HepG2 (cell line): ENCODE measurements around the gene ABCC3. TPM values are rescaled to one million over a fixed set of nuclear protein-coding genes. Genes with fewer than 3 reads are reported as not detected.

Experiments
- E2F2 ChIP-seq: sonication (generic); formaldehyde crosslinking; IDR thresholded peaks from 2 replicates; pipeline ENCODE4 v1.4.0; 2020; ENCODE audit warnings: missing genetic modification reagents, borderline replicate concordance
- IRF9 ChIP-seq: sonication (generic); formaldehyde crosslinking; IDR thresholded peaks from 2 replicates; pipeline ENCODE4 v1.8.0; 2022; ENCODE audit warnings: missing genetic modification reagents, mild to moderate bottlenecking, borderline replicate concordance
- PBX2 ChIP-seq: IDR thresholded peaks from 2 replicates; pipeline ENCODE4 v1.6.1; 2016; ENCODE audit warnings: control low read depth
- RXRA ChIP-seq: sonication (generic); formaldehyde crosslinking; IDR thresholded peaks from 2 replicates; pipeline ENCODE4 v1.5.1; 2020; ENCODE audit warnings: missing genetic modification reagents
- TBX2 ChIP-seq: sonication (generic); formaldehyde crosslinking; IDR thresholded peaks from 2 replicates; pipeline ENCODE4 v1.5.0; 2020; ENCODE audit warnings: missing genetic modification reagents, mild to moderate bottlenecking, borderline replicate concordance
- TP53 ChIP-seq: sonication (generic); formaldehyde crosslinking; conservative IDR thresholded peaks from 2 replicates; pipeline ENCODE4 v1.4.0; 2020; ENCODE audit warnings: missing genetic modification reagents
- WIZ ChIP-seq: sonication (generic); formaldehyde crosslinking; IDR thresholded peaks from 2 replicates; pipeline ENCODE4 v1.5.1; 2020; ENCODE audit warnings: mild to moderate bottlenecking, missing genetic modification reagents
- YY1 ChIP-seq: IDR thresholded peaks from 2 replicates; pipeline ENCODE4 v1.6.1; 2011; ENCODE audit warnings: low read length, low read depth, moderate library complexity, mild to moderate bottlenecking; ENCODE audit not compliant: insufficient read depth, insufficient replicate concordance
- ZBTB34 ChIP-seq: sonication (generic); formaldehyde crosslinking; IDR thresholded peaks from 2 replicates; pipeline ENCODE4 v1.8.0; 2022; ENCODE audit warnings: mild to moderate bottlenecking, missing genetic modification reagents
- ZBTB37 ChIP-seq: sonication (generic); formaldehyde crosslinking; IDR thresholded peaks from 2 replicates; pipeline ENCODE4 v1.4.0; 2020; ENCODE audit warnings: mild to moderate bottlenecking, missing genetic modification reagents
- ZFAT ChIP-seq: sonication (generic); formaldehyde crosslinking; conservative IDR thresholded peaks from 2 replicates; pipeline ENCODE4 v1.8.1; 2023; ENCODE audit warnings: missing genetic modification reagents, inconsistent platforms
- ZMYM3 ChIP-seq: sonication (generic); formaldehyde crosslinking; IDR thresholded peaks from 2 replicates; pipeline ENCODE4 v1.5.1; 2020; ENCODE audit warnings: mild to moderate bottlenecking, missing genetic modification reagents
- ZNF160 ChIP-seq: sonication (generic); formaldehyde crosslinking; IDR thresholded peaks from 2 replicates; pipeline ENCODE4 v1.8.0; 2022; ENCODE audit warnings: mild to moderate bottlenecking, inconsistent platforms, missing genetic modification reagents
- ZNF253 ChIP-seq: sonication (generic); formaldehyde crosslinking; IDR thresholded peaks from 2 replicates; pipeline ENCODE4 v1.8.0; 2022; ENCODE audit warnings: mild to moderate bottlenecking, missing genetic modification reagents, borderline replicate concordance
- ZNF30 ChIP-seq: sonication (generic); formaldehyde crosslinking; IDR thresholded peaks from 2 replicates; pipeline ENCODE4 v1.5.0; 2020; ENCODE audit warnings: mild to moderate bottlenecking, missing genetic modification reagents
- ZNF446 ChIP-seq: sonication (generic); formaldehyde crosslinking; IDR thresholded peaks from 2 replicates; pipeline ENCODE4 v1.5.0; 2020; ENCODE audit warnings: mild to moderate bottlenecking, missing genetic modification reagents
- ZNF552 ChIP-seq: sonication (generic); formaldehyde crosslinking; IDR thresholded peaks from 2 replicates; pipeline ENCODE4 v1.9.0; 2022; ENCODE audit warnings: missing genetic modification reagents, mild to moderate bottlenecking, borderline replicate concordance
- ZNF607 ChIP-seq: sonication (generic); formaldehyde crosslinking; IDR thresholded peaks from 2 replicates; pipeline ENCODE4 v1.5.1; 2020; ENCODE audit warnings: missing genetic modification reagents, mild to moderate bottlenecking, borderline replicate concordance
- ZNF740 ChIP-seq: sonication (generic); formaldehyde crosslinking; IDR thresholded peaks from 2 replicates; pipeline ENCODE4 v1.4.0; 2020; ENCODE audit warnings: missing genetic modification reagents
- polyA plus RNA-seq, 8 experiments: library from polyadenylated mRNA; depleted of rRNA in 3 of 8; stranded (reverse) in 7 of 8; unstranded in 1 of 8; fragments of >200 nt; fragmentation: Illumina TruSeq in 4 of 8; extraction: Trizol in 4 of 8; gene quantifications; 2 replicates each; pipeline versions ENCODE4 v1.2.1 to v1.2.3, GENCODE V29; 2011 to 2016; ENCODE audit warnings: low read depth in 4 of 8, missing spikeins in 1 of 8, mixed read lengths in 1 of 8; ENCODE audit not compliant: insufficient read depth in 1 of 8
- total RNA-seq, 5 experiments: library from RNA; depleted of rRNA; stranded (reverse); fragments of >200 nt; fragmentation: Illumina TruSeq; extraction: Trizol; gene quantifications; 2 replicates each; pipeline ENCODE4 v1.2.3, GENCODE V29; 2016; ENCODE audit warnings: low read depth in 1 of 5
- TF ChIP-seq, protein P1 (sequence below): sonication (generic); formaldehyde crosslinking; IDR thresholded peaks from 2 replicates; pipeline ENCODE4 v1.4.0; 2020; ENCODE audit warnings: missing genetic modification reagents

ABCC3 gene
- total and polyA plus RNA-seq, 2 of the 13 experiments (the other 11 are each of a cell fraction or from before 2014, with no cell fraction given) = 25.2 to 50.7 TPM

DNA sequence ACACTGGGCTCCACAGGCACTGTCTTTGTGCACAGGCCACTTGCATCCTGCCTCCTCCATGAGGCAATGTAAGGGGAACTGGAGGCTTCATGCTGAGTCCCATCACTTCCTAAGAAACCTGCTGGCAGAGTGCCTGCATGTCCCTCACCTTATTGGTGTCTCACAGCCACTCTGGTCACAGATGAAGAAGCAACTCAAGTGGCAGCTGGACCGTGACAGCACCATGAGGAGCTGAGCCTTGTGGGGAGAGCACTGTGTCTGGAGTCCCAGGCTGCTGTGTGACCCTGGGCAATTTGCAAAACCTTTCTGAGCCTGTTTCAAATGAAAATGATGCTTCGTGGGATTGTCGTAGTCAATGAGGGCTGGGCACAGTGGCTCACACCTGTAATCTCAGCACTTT is 53.6 kb downstream of the ABCC3 start (continued):
- TF ChIP-seq ZBTB34 (CRISPR knock-in tag) = peak; percentile 36; the same call in 1 of the 2 replicates
- 0 out of 2 replicates have a peak, but pooled peaks have one; percentile 33 for TF ChIP-seq ZNF253 (CRISPR knock-in tag)
- TF ChIP-seq ZNF160 (CRISPR knock-in tag) = no peak
- no peak for TF ChIP-seq ZNF607 (CRISPR knock-in tag)
- TF ChIP-seq YY1 = no peak
- TF ChIP-seq E2F2 (CRISPR knock-in tag) = no peak
- no peak for TF ChIP-seq TBX2 (CRISPR knock-in tag)
- no peak for TF ChIP-seq ZNF552 (CRISPR knock-in tag)
- TF ChIP-seq PBX2 = no peak
- TF ChIP-seq ZNF30 (CRISPR knock-in tag) = no peak
- TF ChIP-seq TP53 = no peak
- TF ChIP-seq, protein P1, sequence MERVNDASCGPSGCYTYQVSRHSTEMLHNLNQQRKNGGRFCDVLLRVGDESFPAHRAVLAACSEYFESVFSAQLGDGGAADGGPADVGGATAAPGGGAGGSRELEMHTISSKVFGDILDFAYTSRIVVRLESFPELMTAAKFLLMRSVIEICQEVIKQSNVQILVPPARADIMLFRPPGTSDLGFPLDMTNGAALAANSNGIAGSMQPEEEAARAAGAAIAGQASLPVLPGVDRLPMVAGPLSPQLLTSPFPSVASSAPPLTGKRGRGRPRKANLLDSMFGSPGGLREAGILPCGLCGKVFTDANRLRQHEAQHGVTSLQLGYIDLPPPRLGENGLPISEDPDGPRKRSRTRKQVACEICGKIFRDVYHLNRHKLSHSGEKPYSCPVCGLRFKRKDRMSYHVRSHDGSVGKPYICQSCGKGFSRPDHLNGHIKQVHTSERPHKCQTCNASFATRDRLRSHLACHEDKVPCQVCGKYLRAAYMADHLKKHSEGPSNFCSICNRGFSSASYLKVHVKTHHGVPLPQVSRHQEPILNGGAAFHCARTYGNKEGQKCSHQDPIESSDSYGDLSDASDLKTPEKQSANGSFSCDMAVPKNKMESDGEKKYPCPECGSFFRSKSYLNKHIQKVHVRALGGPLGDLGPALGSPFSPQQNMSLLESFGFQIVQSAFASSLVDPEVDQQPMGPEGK = no peak
- peak; percentile 94 for TF ChIP-seq ZMYM3 (CRISPR knock-in tag)
- TF ChIP-seq IRF9 (CRISPR knock-in tag) = no peak
- no peak for TF ChIP-seq ZBTB37 (CRISPR knock-in tag)
- no peak for TF ChIP-seq ZNF740 (CRISPR knock-in tag)
- TF ChIP-seq ZNF446 (CRISPR knock-in tag) = no peak
- TF ChIP-seq WIZ (CRISPR knock-in tag) = no peak
- no peak for TF ChIP-seq ZFAT (CRISPR knock-in tag)
- no peak for TF ChIP-seq RXRA (CRISPR knock-in tag)
